GM19351 (cell line): ENCODE data around the gene TBL1X.

Experiments used
- ATAC-seq: cut with Tn5 transposase; IDR thresholded peaks from one replicate; pipeline ENCODE4 v1.9.1; 2021; ENCODE audit warnings: mild to moderate bottlenecking, moderate library complexity; ENCODE audit not compliant: unreplicated experiment

TBL1X gene

DNA sequence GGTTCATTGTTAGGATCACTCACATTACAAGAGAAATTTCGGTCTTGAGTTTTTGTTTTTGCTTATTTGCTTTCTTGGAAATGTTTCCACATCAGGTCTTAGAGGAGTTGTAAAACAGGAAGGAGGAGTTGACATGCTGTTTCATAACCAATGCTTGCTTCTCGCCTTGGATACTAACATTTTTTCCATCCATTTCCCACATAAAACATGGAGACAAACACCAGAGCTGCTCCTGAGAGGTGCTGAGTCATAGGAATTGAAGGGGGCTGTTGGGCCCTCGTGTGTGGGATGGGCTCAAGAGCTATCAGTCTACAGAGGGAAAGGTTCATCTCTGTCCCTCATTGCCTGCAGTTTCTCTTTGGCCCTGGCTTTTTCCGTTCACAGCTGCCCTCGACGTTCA lies 29.9 kb downstream of the TBL1X start:
- ATAC-seq = no peak

- no peak for ATAC-seq
Observed at GRCh38 chrX:9495496-9495895, 30.6 kb downstream of the TBL1X start.

- ATAC-seq = no peak
Observed at GRCh38 chrX:9498236-9498635, 33.4 kb downstream of the TBL1X start.

GRCh38 chrX:9500584-9500983 lies 35.7 kb downstream of the TBL1X start:
- ATAC-seq = no peak

DNA sequence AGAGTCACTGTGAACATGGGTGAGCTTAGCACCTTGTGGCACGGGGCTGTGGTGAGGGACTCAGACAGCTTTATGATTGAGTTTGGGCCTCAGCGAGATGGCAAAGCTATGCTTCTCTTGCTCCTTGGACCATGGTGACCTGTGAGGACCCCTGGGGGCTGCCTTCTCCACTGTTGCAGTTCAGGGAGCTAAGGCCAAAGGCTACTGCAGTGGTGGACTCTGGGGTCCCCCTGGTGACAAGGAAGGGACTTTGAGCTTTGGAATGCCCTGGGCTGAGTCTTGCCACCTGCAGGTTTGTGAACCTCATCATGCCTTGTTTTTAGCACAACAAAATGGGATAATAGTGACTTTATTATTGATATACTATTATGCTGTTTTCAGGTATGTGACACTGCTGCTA lies 36.5 kb downstream of the TBL1X start:
- ATAC-seq = no peak

DNA sequence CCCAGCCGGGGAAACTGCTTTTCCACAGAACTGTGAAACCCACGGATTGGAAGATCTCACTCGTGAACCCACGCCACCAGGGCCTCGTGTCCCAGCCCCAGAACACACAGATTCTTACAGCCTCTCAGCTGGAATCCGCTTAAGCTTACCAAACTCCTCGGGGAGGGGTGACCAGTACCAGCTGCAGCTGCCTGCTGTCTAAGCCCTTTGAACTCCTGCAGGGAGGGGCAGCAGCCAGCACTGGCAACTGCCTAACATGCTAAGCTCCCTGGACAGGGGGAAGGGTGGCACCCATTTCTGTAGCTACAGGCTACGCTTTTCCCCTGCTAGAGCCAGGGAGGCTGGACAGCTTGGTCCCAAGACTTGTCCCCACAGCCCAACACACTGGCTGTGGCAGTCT lies 38.4 kb downstream of the TBL1X start:
- no peak for ATAC-seq

GRCh38 chrX:9510366-9510765 lies 45.5 kb downstream of the TBL1X start:
- ATAC-seq = no peak

DNA sequence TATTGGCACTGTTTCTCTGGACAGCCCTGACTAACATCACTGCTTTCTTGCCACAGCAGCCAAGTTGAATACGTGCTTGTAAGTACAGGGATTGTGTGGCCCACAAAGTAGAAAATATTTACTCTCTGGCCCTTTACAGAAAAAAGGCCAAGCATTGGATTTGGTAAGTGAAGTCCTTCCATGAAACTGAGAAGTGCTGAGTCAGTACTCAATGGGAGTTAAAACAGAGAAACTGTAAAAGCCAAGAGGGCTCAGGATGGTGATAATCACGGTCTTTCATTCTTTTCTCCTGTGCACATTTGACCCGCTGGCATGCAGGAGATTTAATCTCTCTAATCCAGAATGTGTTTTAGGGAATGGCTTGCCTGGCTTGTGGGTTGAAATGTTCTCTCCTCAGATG lies 46.1 kb downstream of the TBL1X start:
- no peak for ATAC-seq

- no peak for ATAC-seq
Observed at GRCh38 chrX:9515489-9515888, 50.6 kb downstream of the TBL1X start.

- ATAC-seq = no peak
Observed at GRCh38 chrX:9515973-9516538, 51.2 kb downstream of the TBL1X start.

DNA sequence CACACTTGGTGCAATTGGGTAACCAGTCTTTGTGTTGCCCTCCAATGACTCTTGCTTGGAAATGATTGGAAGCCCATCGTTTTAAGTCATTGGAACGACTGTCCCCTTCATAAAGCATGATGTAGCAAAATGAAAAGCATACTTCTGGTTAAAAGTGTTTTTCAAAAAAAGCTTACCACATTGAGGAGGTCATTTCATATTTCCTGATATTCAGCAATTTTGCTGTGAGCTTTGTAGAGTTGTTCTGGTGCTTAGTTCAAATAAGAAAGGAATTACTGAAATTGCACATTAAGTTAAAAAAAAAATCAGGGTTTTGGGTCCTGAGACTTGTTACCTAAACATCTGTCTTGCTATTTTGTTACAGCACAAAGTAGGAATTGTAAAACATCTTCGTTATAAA lies 51.8 kb downstream of the TBL1X start:
- ATAC-seq = no peak

- no peak for ATAC-seq
Observed at GRCh38 chrX:9518051-9518450, 53.2 kb downstream of the TBL1X start.

GRCh38 chrX:9518889-9519288 lies 54.0 kb downstream of the TBL1X start:
- ATAC-seq = no peak

DNA sequence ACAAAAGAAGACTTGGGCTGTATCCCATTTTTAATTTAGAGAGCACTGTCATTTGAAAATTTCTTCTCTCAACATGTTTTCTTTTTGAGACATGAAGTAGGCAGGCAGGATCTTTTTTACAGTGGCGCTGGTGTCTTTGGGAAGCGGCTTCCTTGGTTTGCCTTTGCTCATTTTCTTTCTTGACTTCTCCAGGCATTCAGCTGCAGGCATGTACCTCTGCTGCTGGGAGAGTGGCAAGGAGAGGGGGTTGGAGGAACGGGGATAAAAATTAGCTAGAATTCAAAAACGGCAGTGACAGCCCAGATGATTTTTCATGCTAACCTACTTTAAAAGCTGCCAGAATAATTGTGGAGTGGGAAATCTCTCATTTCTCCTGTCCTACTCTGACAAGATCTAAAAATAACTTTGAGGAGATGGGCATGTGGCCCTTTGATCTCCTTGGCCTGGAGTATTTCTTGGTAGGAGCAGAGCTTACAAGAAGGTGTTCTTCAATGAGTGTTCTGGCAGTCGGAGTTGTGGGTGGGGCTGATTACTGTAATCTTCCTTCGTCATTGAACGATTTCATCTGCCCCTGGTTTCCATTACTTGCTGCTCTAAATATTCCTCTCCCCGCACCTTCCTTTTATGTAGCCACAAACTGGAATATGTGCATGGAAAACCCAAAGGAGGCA lies 54.8 kb downstream of the TBL1X start:
- no peak for ATAC-seq

GRCh38 chrX:9520217-9520590 lies 55.3 kb downstream of the TBL1X start:
- no peak for ATAC-seq

DNA sequence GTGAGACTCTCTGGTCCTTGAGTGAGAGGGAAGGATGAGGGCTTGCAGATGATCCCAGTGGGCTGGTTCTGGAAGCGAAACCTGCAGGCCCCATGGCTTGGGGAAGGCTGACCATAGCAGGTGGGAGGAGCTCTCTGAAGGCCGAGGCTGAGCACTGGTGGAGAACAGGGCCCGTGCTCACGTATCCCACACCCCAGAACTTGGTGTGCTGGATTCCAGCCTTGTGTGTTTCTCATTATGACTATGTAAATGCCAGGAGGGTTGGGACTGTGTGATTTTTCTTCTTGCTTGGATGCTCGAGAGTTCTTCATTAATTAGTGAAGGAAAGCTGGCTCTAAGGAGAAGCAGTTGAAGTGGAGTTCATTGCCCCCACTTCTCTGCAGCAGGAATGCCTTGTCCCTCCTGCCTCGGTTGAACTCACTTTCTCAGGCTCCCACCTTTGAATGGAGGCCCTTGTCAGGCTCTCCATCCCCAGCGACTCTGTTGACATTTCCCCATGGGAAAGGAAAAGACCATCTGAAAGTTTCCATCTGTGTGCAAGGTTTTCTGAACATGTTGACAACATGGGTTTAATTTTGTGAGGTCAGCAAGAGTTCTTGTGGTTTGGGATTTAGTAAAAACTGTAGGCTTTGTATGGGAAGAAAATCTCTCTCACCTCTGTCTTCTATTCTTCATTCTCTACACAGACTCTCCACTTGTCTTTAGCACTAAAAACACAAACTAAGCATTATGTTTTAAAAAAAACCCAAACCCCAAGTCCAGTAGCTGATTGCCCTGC lies 57.7 kb downstream of the TBL1X start:
- ATAC-seq = no peak

DNA sequence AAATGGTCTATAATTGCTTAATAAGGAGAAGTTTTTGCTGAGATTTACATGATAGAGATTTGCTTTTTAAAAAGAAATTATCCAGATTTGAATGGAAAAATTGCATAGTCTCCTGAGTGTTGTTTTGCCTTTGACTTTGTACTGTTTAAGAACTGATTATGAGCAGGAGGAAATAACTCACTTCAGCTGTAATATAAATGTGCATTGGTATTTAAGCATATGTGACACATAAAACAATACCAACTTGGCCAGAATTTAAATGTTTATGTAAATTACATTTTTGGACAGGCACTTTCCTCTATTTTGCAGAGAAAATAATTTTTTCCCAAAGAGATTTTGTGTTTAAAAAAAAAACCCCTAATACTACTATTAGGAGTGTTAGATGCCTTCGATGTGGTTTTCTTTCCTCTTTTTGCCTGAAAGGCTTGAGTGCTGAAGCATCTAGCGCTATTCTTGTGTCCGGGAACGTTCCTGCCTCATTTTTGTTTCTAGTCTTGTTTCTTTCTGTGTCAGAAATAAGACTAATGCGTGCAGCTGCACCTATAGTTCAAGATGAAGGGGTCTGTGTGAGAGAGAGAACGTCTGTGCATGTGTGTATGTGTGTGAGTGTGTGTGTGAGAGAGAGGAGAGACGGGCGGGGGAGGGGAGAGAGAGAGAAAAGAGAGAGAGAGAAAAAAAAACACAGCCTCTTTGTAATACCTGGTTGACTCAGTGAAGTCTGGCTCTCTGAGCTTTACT lies 60.8 kb downstream of the TBL1X start:
- no peak for ATAC-seq

DNA sequence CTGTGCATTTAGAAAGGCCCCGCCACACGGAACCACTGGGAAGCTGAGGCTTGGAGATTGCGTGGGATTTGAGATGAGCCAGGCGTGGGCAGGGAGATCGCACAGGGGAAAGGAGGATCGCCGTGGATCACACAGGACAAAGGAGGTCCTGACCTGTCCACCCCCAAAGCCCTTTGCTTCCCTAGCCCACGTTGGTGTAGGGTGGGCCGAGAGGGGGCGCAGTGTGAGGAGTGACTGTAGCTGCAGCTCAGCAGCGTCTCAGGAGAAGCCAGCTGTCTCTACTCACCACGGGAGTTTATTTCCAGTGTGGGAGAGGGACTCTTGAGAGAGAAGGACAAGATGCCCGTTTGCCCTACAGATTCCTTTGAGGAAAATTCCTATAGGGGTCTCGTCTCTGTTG lies 62.1 kb downstream of the TBL1X start:
- no peak for ATAC-seq

DNA sequence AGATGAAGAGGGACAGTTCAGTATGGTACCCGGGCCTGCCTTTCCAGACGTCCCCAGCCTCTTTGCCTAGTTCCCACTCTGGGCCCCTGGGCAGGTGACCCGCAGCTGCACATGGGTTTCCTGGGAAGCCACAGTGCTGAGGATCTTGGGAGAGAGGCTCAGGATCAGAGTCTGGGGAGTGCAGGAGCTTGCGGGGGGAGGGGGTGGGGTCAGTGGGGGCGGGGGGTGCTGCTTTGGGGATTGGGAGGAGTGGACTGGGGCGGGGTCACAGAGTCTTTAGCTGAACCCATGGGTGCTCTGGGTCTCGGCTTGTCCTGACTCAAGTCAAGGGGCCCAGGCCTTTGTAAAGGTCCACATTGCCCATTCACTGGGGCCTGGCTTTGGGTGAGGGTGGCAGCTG lies 63.6 kb downstream of the TBL1X start:
- no peak for ATAC-seq

GRCh38 chrX:9529223-9529622 lies 64.4 kb downstream of the TBL1X start:
- ATAC-seq = no peak

DNA sequence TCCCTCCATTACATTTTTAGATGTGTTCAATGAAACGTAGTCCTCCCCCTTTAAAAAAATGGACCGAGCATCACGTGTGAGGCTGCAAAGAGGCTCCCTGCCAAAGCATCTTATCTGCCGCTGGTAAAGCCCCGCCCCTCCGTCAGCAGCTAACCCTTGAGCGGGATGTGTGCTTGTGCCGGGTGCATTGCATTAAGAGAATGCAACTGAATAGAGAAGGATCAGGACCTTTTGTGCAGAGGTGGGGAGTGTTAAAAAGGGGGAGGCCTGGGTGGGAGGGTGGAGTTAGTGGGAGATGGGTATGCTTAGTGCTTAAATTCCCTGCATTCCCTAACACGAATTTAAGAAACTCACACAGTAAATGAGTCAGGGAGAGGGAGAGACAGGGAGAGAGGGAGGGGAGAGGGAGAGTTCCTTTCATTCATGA lies 66.0 kb downstream of the TBL1X start:
- peak; percentile 82 for ATAC-seq

DNA sequence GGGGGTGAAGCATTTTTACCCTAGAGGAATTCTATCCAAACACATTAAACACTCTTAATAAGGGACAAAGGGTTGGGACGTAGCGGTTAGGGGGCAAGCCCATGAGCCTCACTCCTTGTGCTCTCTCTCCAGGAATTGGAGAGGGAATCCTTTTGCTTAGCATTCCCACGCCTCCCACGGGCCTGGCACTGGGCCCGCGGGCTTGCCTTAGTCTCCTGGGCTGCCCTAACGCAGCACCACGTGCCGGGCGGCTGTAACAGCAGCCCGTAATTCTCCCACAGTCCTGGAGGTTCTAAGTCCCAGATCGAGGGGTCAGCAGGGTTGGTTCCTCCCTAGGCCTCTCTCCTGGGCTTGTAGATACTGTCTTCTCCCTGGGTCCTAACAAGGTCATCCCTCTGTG lies 67.5 kb downstream of the TBL1X start:
- ATAC-seq = no peak
